ENCODE measurements around the gene ICAM5.
A peak's percentile ranks its signal among the peaks of the same experiment; 100 is the strongest.

Gene ICAM5

GRCh38 chr19:10270180-10270615, 19.6 kb upstream of the ICAM5 start:
- DNase-seq (ENCODE audit: low read depth), result no peak
- peak overlapping the region; percentile 43 for H3K4me3 ChIP-seq (ENCODE audit: low read length)

DNA sequence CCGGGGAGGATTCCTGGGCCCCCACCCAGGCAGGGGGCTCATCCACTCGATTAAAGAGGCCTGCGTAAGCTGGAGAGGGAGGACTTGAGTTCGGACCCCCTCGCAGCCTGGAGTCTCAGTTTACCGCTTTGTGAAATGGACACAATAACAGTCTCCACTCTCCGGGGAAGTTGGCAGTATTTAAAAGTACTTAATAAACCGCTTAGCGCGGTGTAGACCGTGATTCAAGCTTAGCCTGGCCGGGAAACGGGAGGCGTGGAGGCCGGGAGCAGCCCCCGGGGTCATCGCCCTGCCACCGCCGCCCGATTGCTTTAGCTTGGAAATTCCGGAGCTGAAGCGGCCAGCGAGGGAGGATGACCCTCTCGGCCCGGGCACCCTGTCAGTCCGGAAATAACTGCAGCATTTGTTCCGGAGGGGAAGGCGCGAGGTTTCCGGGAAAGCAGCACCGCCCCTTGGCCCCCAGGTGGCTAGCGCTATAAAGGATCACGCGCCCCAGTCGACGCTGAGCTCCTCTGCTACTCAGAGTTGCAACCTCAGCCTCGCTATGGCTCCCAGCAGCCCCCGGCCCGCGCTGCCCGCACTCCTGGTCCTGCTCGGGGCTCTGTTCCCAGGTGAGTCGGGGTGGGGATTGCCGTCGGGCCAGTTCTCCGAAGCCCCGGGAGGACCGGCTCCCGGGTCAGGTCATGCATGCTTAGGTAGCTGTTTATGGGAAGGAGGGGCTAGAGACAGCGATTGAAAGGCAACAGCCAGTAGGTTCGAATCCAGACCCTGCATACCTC, 18.9 kb upstream of the ICAM5 start, which contains the start of gene ICAM1:
Gene ICAM1, plus strand, starts transcription at position 505 of the 779 bp plus-strand sequence. Its CDS starts 40 bp downstream, at position 545.
- DNase-seq (ENCODE audit: low read depth), result peak; percentile 22
- no peak for TF ChIP-seq CTCF (conservative IDR thresholded peaks at IDR 0.05; ENCODE audit: low read depth, low read length)
- peak within 1 kb of the TSS; percentile 43 for H3K4me3 ChIP-seq (ENCODE audit: low read length)

More at GRCh38 chr19:10270180-10270615, 19.6 kb upstream of the ICAM5 start:
- TF ChIP-seq CTCF (conservative IDR thresholded peaks at IDR 0.05; ENCODE audit: low read depth, low read length), result no peak

- DNase-seq (ENCODE audit: low read depth), result no peak
- TF ChIP-seq CTCF (conservative IDR thresholded peaks at IDR 0.05; ENCODE audit: low read depth, low read length), result no peak
- H3K4me3 ChIP-seq (ENCODE audit: low read length), result peak overlapping the region; percentile 43
Measured at GRCh38 chr19:10271543-10272086, 18.1 kb upstream of the ICAM5 start.

GRCh38 chr19:10274589-10274988, 15.2 kb upstream of the ICAM5 start:
- no peak overlapping the region for H3K4me3 ChIP-seq (ENCODE audit: low read length)
- no peak for TF ChIP-seq CTCF (conservative IDR thresholded peaks at IDR 0.05; ENCODE audit: low read depth, low read length)
- DNase-seq (ENCODE audit: low read depth), result no peak

DNA sequence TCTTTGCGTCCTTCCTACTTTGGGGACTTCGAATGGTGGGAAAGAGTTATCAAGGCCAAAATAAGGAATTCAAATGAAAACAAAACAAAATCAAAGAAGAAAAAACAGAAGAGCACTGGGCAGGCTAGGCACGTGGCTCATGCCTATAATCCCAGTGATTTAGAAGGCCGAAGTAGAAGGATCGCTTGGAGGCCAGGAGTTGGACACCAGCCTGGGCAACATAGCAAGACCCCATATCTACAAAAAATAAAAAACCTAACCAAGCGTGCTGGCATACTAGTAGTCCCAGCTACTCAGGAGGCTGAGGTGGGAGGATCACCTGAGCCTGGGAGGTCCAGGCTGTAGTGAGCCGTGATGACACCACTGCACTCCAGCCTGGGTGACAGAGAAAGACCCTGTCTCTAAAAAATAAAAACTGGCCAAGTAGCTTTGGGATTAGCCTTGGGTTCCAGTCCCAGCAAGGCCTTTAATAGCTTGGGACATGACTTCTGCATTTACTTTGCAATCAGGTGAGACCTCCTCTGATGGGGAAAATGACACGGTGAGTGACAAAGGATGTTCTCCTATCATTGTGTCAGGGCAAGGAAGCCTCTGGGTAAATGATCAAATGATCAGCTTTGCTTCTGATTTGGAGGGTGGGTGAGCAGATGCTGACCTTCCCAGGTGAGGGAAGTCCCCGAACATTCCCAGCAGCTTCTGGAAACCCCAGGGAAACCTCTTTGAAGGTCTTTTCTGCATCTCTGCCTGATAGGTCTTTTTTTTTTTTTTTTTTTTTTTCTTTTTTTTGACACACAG, 11.8 kb upstream of the ICAM5 start:
- no peak for DNase-seq (ENCODE audit: low read depth)
- no peak overlapping the region for H3K4me3 ChIP-seq (ENCODE audit: low read length)
- no peak for TF ChIP-seq CTCF (conservative IDR thresholded peaks at IDR 0.05; ENCODE audit: low read depth, low read length)

- DNase-seq (ENCODE audit: low read depth), result no peak
- TF ChIP-seq CTCF (conservative IDR thresholded peaks at IDR 0.05; ENCODE audit: low read depth, low read length), result no peak
Measured at GRCh38 chr19:10278935-10279334, 10.8 kb upstream of the ICAM5 start.

More at GRCh38 chr19:10278935-10279334, 10.8 kb upstream of the ICAM5 start:
- H3K4me3 ChIP-seq (ENCODE audit: low read length), result no peak overlapping the region

Measured in retinal pigment epithelial cell (primary cell).